DND-41 (cell line): Measurements from ENCODE around the gene FBXW8.

Experiments
- ATAC-seq: fragments of 200-7000 bp; cut with Tn5 transposase; 3 replicates; pipeline ENCODE4 v1.9.1; 2021; ENCODE audit warnings: low read depth; ENCODE audit not compliant: insufficient read depth
- DNase-seq: peaks from one replicate; pipeline ENCODE4 v3.0.0-alpha.2; 2020
- H2AFZ ChIP-seq: 2 replicates; pipeline ENCODE4 v1.6.0; 2012; ENCODE audit warnings: low read depth, low read length
- H3K27ac ChIP-seq: 2 replicates; pipeline ENCODE4 v1.5.1; 2012; ENCODE audit warnings: low read length, inconsistent platforms
- H3K27me3 ChIP-seq: fragments of 200-600 bp; sonication (generic); 2 replicates; pipeline ENCODE4 v1.6.0; 2012; ENCODE audit warnings: low read length, mild to moderate bottlenecking, inconsistent platforms; ENCODE audit not compliant: insufficient read depth, poor library complexity
- H3K36me3 ChIP-seq: 2 replicates; pipeline ENCODE4 v1.5.1; 2012; ENCODE audit warnings: low read length, inconsistent platforms; ENCODE audit not compliant: insufficient read depth
- H3K4me1 ChIP-seq: 2 replicates; pipeline ENCODE4 v1.5.1; 2012; ENCODE audit warnings: mild to moderate bottlenecking, low read length; ENCODE audit not compliant: insufficient read depth
- H3K4me2 ChIP-seq: 2 replicates; pipeline ENCODE4 v1.6.0; 2012; ENCODE audit warnings: mild to moderate bottlenecking, moderate library complexity, low read length, inconsistent platforms; ENCODE audit not compliant: insufficient read depth
- H3K4me3 ChIP-seq, 2 experiments: fragments of 200-600 bp in 1 of 2; shearing (Covaris generic) in 1 of 2; 2 replicates each; pipeline ENCODE4 v1.5.1; 2012 to 2016; ENCODE audit warnings: inconsistent platforms in 2 of 2, low read length in 2 of 2, mild to moderate bottlenecking in 2 of 2, low read depth in 1 of 2, moderate library complexity in 1 of 2
- H3K79me2 ChIP-seq: 2 replicates; pipeline ENCODE4 v1.6.0; 2012; ENCODE audit warnings: low read length, inconsistent platforms; ENCODE audit not compliant: insufficient read depth
- H3K9ac ChIP-seq: 2 replicates; pipeline ENCODE4 v1.6.0; 2012; ENCODE audit warnings: low read depth, mild to moderate bottlenecking, inconsistent platforms, low read length, moderate library complexity
- H3K9me3 ChIP-seq: 2 replicates; pipeline ENCODE4 v1.5.1; 2012; ENCODE audit warnings: low read length, moderate library complexity, mild to moderate bottlenecking, inconsistent platforms; ENCODE audit not compliant: insufficient read depth, severe bottlenecking
- H4K20me1 ChIP-seq: 2 replicates; pipeline ENCODE4 v1.6.0; 2012; ENCODE audit warnings: low read length; ENCODE audit not compliant: insufficient read depth
- EZH2 ChIP-seq: IDR thresholded peaks from 3 replicates; pipeline ENCODE4 v1.6.1; 2012; ENCODE audit warnings: borderline replicate concordance, low read depth, mild to moderate bottlenecking, moderate library complexity, low read length, inconsistent platforms; ENCODE audit not compliant: severe bottlenecking
- TF ChIP-seq, protein P1 (sequence below): IDR thresholded peaks from 2 replicates; pipeline ENCODE4 v1.5.1; 2012; ENCODE audit warnings: borderline replicate concordance, low read length, moderate library complexity, mild to moderate bottlenecking; ENCODE audit not compliant: poor library complexity, severe bottlenecking; ENCODE audit errors: extremely low read depth

FBXW8 gene

DNA sequence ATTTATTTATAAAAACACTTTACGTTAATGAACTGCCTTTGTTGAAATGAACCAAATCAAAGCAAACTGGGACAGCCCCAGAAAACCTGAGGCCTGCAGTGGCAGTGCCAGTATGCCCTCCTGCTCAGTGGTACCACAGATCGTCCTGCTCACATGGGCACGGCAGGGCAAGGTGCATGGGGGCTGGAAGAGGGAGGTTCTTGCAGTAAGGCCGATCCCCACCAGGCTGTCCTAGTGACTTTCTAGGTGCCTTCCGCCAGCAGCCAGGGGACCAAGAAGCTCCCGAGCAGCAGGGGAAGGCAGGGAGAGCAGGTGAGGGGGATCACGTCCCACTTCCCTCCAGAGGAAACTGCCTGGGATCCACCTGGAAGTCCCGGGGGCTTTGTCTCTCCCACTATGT lies 124.5 kb downstream of the FBXW8 start:
- Histone ChIP-seq H3K4me2 (no peak overlapping the region), H3K27me3 (no peaks in the 10 kb centered on the region), H3K9me3 (no peaks in the 10 kb centered on the region), H4K20me1 (no peaks in the 10 kb centered on the region), H3K4me3 (no peak overlapping the region), H3K27ac (peak overlapping the region; percentile 60), H2AFZ (no peak overlapping the region), H3K4me1 (no peaks in the 10 kb centered on the region), H3K79me2 (no peaks in the 10 kb centered on the region), H3K9ac (no peak overlapping the region), H3K36me3 (peaks cover 53% of the 10 kb centered on the region)
- DNase-seq (no peak), ATAC-seq (no peak)
- no peak for TF ChIP-seq EZH2
- TF ChIP-seq, protein P1, sequence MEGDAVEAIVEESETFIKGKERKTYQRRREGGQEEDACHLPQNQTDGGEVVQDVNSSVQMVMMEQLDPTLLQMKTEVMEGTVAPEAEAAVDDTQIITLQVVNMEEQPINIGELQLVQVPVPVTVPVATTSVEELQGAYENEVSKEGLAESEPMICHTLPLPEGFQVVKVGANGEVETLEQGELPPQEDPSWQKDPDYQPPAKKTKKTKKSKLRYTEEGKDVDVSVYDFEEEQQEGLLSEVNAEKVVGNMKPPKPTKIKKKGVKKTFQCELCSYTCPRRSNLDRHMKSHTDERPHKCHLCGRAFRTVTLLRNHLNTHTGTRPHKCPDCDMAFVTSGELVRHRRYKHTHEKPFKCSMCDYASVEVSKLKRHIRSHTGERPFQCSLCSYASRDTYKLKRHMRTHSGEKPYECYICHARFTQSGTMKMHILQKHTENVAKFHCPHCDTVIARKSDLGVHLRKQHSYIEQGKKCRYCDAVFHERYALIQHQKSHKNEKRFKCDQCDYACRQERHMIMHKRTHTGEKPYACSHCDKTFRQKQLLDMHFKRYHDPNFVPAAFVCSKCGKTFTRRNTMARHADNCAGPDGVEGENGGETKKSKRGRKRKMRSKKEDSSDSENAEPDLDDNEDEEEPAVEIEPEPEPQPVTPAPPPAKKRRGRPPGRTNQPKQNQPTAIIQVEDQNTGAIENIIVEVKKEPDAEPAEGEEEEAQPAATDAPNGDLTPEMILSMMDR = no peak

DNA sequence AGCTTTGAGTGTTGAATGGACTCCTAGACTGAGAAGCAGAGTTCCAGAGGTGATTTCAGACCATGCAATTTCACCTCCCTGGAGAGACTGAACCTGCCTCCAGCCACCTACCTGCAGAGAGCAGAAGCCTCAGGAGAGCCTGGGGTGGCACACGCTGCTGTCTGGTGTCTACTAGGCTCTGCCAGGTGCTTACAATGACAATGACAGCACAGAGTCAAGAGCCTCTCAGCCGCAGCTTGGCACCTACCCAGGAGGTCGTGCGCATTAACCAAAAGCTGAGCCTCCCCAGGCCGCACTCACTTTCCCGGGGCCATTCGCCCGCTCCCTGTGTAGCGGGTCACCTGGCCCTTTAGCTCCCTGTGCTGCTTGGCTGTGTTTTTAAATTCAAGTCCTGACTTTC lies 125.3 kb downstream of the FBXW8 start:
- DNase-seq = no peak
- Histone ChIP-seq H3K4me1 (no peaks in the 10 kb centered on the region), H3K27me3 (no peaks in the 10 kb centered on the region), H2AFZ (no peak overlapping the region), H3K79me2 (no peaks in the 10 kb centered on the region), H3K36me3 (peaks cover 48% of the 10 kb centered on the region), H3K27ac (peak overlapping the region; percentile 50), H3K9me3 (no peaks in the 10 kb centered on the region), H4K20me1 (no peaks in the 10 kb centered on the region), H3K9ac (no peak overlapping the region), H3K4me3 (no peak overlapping the region), H3K4me2 (no peak overlapping the region)
- no peak for TF ChIP-seq EZH2
- ATAC-seq = no peak

DNA sequence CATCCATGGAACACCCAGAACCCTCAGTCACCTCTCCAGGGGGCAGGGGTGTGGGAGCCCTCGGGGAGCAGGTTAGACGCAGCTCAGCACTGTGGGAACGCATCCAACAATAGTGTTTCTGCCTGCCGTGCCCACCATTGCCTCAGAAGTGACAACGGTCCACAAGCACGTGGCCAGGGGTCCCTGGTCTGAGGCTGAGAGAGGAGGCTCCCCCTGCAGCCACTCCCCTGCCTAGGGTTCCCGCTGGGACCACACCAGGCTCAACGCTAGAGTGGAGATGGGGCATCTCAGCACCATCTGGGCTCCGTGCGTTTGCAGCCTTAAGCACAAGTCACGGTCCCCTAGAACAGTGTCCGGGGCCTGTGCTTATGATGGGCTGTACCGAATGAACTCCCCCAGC lies 125.8 kb downstream of the FBXW8 start:
- no peak for TF ChIP-seq EZH2
- Histone ChIP-seq H3K4me3 (no peak overlapping the region), H4K20me1 (no peaks in the 10 kb centered on the region), H3K27ac (no peak overlapping the region), H3K4me2 (no peak overlapping the region), H3K9me3 (no peaks in the 10 kb centered on the region), H3K27me3 (no peaks in the 10 kb centered on the region), H3K79me2 (no peaks in the 10 kb centered on the region), H3K9ac (no peak overlapping the region), H3K4me1 (no peaks in the 10 kb centered on the region), H2AFZ (no peak overlapping the region), H3K36me3 (peaks cover 48% of the 10 kb centered on the region)
- DNase-seq (no peak), ATAC-seq (no peak)

DNA sequence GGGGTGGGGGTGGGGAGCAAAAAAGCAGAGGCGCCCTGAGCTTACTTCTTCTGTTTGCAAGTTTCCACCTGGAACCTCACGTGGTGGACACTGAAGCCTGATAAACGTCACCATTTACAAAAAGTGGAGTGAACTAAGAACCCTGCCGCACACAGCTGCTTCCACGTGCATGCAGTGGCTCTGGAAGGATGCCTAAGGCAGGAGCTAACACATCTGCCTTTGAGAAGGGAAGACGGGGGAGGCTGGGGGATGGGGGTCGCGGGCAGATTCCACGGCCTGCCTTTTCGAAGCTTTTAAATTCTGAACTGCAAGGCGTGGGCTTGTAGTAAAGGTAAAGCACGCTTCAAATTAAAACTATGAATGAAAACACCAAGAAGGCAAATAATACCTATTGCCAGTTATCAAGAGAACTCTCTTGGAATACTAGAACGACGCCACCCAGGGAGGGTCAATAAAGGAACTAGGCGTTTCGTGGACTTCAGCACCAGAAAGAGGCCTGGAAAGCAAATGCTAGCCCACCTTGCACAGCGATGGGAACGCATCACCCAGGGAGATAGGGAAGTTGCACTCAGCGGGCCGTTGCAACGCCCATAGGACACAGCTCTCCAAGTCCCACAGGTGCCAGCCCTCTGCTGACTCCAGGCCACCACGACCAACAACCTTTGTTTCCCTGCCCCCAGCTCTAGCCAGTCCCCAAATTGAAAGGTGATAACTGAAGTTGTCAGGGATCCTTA lies 126.7 kb downstream of the FBXW8 start:
- Histone ChIP-seq H3K9ac (no peak overlapping the region), H2AFZ (no peak overlapping the region), H3K9me3 (no peaks in the 10 kb centered on the region), H3K27ac (no peak overlapping the region), H3K4me2 (no peak overlapping the region), H3K79me2 (no peaks in the 10 kb centered on the region), H3K36me3 (peaks cover 54% of the 10 kb centered on the region), H3K27me3 (no peaks in the 10 kb centered on the region), H4K20me1 (no peaks in the 10 kb centered on the region), H3K4me3 (no peak overlapping the region), H3K4me1 (no peaks in the 10 kb centered on the region)
- no peak for ATAC-seq
- no peak for DNase-seq
- TF ChIP-seq, protein P1 = no peak
- no peak for TF ChIP-seq EZH2
